Caco-2 (cell line): Measurements from ENCODE around the gene TSPAN18. TPM values are rescaled to one million over a fixed set of nuclear protein-coding genes. Genes with fewer than 3 reads are reported as not detected.

ENCODE experiments used
- BruUV-seq: library from RNA; stranded (reverse); fragments of 400-500 nt; replicated peaks from 2 replicates; lab custom pipeline; 2021; lab: Mats Ljungman, UMichigan
- CTCF ChIA-PET: fragments of 300-600 bp; sonication (Branson Sonifier 250); formaldehyde crosslinking; loops from one replicate; lab custom pipeline; 2022; ENCODE audit warnings: antibody characterized with exemption; lab: Charles Lee
- POLR2A ChIA-PET: fragments of 300-600 bp; sonication (Branson Sonifier 250); formaldehyde crosslinking; loops from one replicate; lab custom pipeline; 2022; ENCODE audit warnings: antibody characterized with exemption; lab: Charles Lee
- DNase-seq, 2 experiments: peaks; one replicate each; pipeline versions ENCODE4 v3.0.0 to v3.0.0-alpha.2; 2020 to 2022
- H3K27me3 ChIP-seq: replicated peaks from 2 replicates; pipeline ENCODE4 v1.6.0; 2011; ENCODE audit warnings: low read length; ENCODE audit not compliant: control insufficient read depth, insufficient read depth
- H3K36me3 ChIP-seq: 2 replicates; pipeline ENCODE4 v1.5.1; 2011; ENCODE audit warnings: low read length; ENCODE audit not compliant: control insufficient read depth, insufficient read depth
- H3K4me1 ChIP-seq: fragments of 250-450 bp; sonication (Bioruptor Pico); 2 replicates; pipeline ENCODE4 v1.5.1; 2020; ENCODE audit warnings: mild to moderate bottlenecking
- H3K4me3 ChIP-seq: 2 replicates; pipeline ENCODE4 v1.5.1; 2011; ENCODE audit warnings: low read depth, mild to moderate bottlenecking, control low read depth, low read length
- H3K9me3 ChIP-seq: fragments of 250-450 bp; sonication (Bioruptor Pico); 2 replicates; pipeline ENCODE4 v1.5.1; 2020; ENCODE audit warnings: mild to moderate bottlenecking, moderate library complexity
- H3K27ac Mint-ChIP-seq: one replicate; pipeline ENCODE4 v1.8.0; 2022; ENCODE audit warnings: mixed read lengths; ENCODE audit not compliant: unreplicated experiment
- H3K27me3 Mint-ChIP-seq: one replicate; pipeline ENCODE4 v1.8.0; 2022; ENCODE audit warnings: mixed read lengths; ENCODE audit not compliant: insufficient read depth, unreplicated experiment
- H3K36me3 Mint-ChIP-seq: one replicate; pipeline ENCODE4 v1.8.0; 2022; ENCODE audit warnings: mild to moderate bottlenecking, mixed read lengths; ENCODE audit not compliant: insufficient read depth, unreplicated experiment
- H3K4me1 Mint-ChIP-seq: one replicate; pipeline ENCODE4 v1.8.0; 2022; ENCODE audit warnings: low read depth, mixed read lengths; ENCODE audit not compliant: unreplicated experiment
- H3K4me3 Mint-ChIP-seq: one replicate; pipeline ENCODE4 v1.8.0; 2022; ENCODE audit warnings: mild to moderate bottlenecking, moderate library complexity, mixed read lengths; ENCODE audit not compliant: unreplicated experiment
- H3K9me3 Mint-ChIP-seq: one replicate; pipeline ENCODE4 v1.8.0; 2022; ENCODE audit warnings: mixed read lengths; ENCODE audit not compliant: unreplicated experiment
- intact Hi-C: fragments of 100-400 bp; cut with micrococcal nuclease; formaldehyde crosslinking; loops from one replicate; pipeline ENCODE4 v1.10.0; 2022; ENCODE audit not compliant: unreplicated experiment
- total RNA-seq: library from RNA; stranded (reverse); gene quantifications from 2 replicates; pipeline ENCODE4 v1.2.3, GENCODE V29; 2022
- TF ChIP-seq, protein P1 (sequence below), 2 experiments: fragments of 200-600 bp in 1 of 2; IDR thresholded peaks; 1 replicate in 1 of 2; 2 replicates in 1 of 2; pipeline versions ENCODE4 v1.5.1 to v1.8.0; 2011 to 2022; ENCODE audit warnings: antibody characterized with exemption in 1 of 2, control low read depth in 1 of 2, inconsistent platforms in 1 of 2, low read depth in 1 of 2, low read length in 1 of 2, mild to moderate bottlenecking in 1 of 2, moderate library complexity in 1 of 2; ENCODE audit not compliant: insufficient read depth in 1 of 2, severe bottlenecking in 1 of 2, unreplicated experiment in 1 of 2

Gene TSPAN18
- total RNA-seq, 1 experiment from 2014 or later, result 7.4 TPM

GRCh38 chr11:44818110-44818509 is 91.3 kb downstream of the TSPAN18 start:
- DNase-seq, result no peak
- H3K36me3 Mint-ChIP-seq, result no peaks in the 10 kb centered on the region
- TF ChIP-seq, protein P1, sequence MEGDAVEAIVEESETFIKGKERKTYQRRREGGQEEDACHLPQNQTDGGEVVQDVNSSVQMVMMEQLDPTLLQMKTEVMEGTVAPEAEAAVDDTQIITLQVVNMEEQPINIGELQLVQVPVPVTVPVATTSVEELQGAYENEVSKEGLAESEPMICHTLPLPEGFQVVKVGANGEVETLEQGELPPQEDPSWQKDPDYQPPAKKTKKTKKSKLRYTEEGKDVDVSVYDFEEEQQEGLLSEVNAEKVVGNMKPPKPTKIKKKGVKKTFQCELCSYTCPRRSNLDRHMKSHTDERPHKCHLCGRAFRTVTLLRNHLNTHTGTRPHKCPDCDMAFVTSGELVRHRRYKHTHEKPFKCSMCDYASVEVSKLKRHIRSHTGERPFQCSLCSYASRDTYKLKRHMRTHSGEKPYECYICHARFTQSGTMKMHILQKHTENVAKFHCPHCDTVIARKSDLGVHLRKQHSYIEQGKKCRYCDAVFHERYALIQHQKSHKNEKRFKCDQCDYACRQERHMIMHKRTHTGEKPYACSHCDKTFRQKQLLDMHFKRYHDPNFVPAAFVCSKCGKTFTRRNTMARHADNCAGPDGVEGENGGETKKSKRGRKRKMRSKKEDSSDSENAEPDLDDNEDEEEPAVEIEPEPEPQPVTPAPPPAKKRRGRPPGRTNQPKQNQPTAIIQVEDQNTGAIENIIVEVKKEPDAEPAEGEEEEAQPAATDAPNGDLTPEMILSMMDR (IDR thresholded peaks at IDR 0.05; ENCODE audit: insufficient read depth in 1 of 2, low read depth in 1 of 2, low read length in 1 of 2, severe bottlenecking in 1 of 2, unreplicated experiment in 1 of 2), result no peak
- H3K4me3 Mint-ChIP-seq, result no peak overlapping the region
- peaks cover 3% of the 10 kb centered on the region for H3K9me3 Mint-ChIP-seq
- peaks cover 1% of the 10 kb centered on the region for H3K27me3 ChIP-seq
- ChIA-PET POLR2A (no interaction called here), CTCF (no interaction called here)
- no peak overlapping the region for H3K4me3 ChIP-seq
- no peak overlapping the region for H3K27ac Mint-ChIP-seq
- H3K4me1 ChIP-seq, result no peaks in the 10 kb centered on the region
- intact Hi-C loops, result no loop called here
- no peaks in the 10 kb centered on the region for H3K36me3 ChIP-seq
- no peaks in the 10 kb centered on the region for H3K27me3 Mint-ChIP-seq
- no TSS peak for BruUV-seq
- peaks cover 7% of the 10 kb centered on the region for H3K9me3 ChIP-seq
- H3K4me1 Mint-ChIP-seq, result no peaks in the 10 kb centered on the region

- Mint-ChIP-seq H3K4me1 (no peaks in the 10 kb centered on the region), H3K27me3 (no peaks in the 10 kb centered on the region)
- no TSS peak for BruUV-seq
Observed at GRCh38 chr11:44819346-44819745, 92.6 kb downstream of the TSPAN18 start.

DNA sequence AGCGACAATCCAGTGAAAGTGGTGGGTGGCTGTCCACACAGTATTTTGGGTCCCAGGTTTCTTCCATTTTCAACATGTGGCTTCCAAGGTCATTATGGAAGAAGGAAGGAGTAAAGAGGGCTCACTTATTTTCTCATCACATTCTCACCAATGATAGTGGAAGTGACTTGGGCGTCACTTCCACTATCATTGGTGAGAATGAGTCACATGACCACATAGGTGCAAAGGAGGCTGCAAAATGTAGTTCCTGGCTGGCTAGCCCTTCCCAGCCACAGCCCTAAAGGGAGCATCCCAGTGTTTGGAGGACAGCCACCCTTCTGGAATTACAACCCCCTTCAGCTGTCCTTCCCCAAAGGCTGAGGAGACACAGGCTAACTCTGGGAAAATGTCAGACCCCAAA is 95.6 kb downstream of the TSPAN18 start:
- Mint-ChIP-seq H3K4me3 (no peak overlapping the region), H3K36me3 (no peaks in the 10 kb centered on the region), H3K27me3 (no peaks in the 10 kb centered on the region), H3K4me1 (no peaks in the 10 kb centered on the region), H3K27ac (no peak overlapping the region), H3K9me3 (peaks cover 6% of the 10 kb centered on the region)
- POLR2A ChIA-PET, result no interaction called here
- BruUV-seq, result no TSS peak
- Histone ChIP-seq H3K9me3 (peaks cover 16% of the 10 kb centered on the region), H3K27me3 (no peaks in the 10 kb centered on the region), H3K36me3 (no peaks in the 10 kb centered on the region), H3K4me3 (no peak overlapping the region), H3K4me1 (0 out of 2 replicates have a peak, but pooled peaks cover 10% of the 10 kb centered on the region)
- TF ChIP-seq, protein P1 (IDR thresholded peaks at IDR 0.05; ENCODE audit: insufficient read depth in 1 of 2, low read depth in 1 of 2, low read length in 1 of 2, severe bottlenecking in 1 of 2, unreplicated experiment in 1 of 2), result no peak
- no peak for DNase-seq
- CTCF ChIA-PET, result no interaction called here
- intact Hi-C loops, result no loop called here

More at GRCh38 chr11:44819346-44819745, 92.6 kb downstream of the TSPAN18 start:
- H3K36me3 ChIP-seq, result no peaks in the 10 kb centered on the region
- DNase-seq, result no peak
- Mint-ChIP-seq H3K27ac (no peak overlapping the region), H3K36me3 (no peaks in the 10 kb centered on the region), H3K4me3 (no peak overlapping the region), H3K9me3 (peaks cover 6% of the 10 kb centered on the region)
- H3K4me3 ChIP-seq, result no peak overlapping the region
- H3K9me3 ChIP-seq, result peaks cover 16% of the 10 kb centered on the region
- TF ChIP-seq, protein P1 (IDR thresholded peaks at IDR 0.05; ENCODE audit: insufficient read depth in 1 of 2, low read depth in 1 of 2, low read length in 1 of 2, severe bottlenecking in 1 of 2, unreplicated experiment in 1 of 2), result no peak
- CTCF ChIA-PET, result interaction anchor here (0.6 kb wide), 1 partner anchor 264 kb away, joined by 3 read pairs; no protein-coding TSS in a partner anchor
- intact Hi-C loops, result no loop called here
- H3K27me3 ChIP-seq, result peaks cover 1% of the 10 kb centered on the region
- POLR2A ChIA-PET, result no interaction called here
- H3K4me1 ChIP-seq, result 0 out of 2 replicates have a peak, but pooled peaks cover 5% of the 10 kb centered on the region
